ENCODE measurements around the gene RASA3.

DNA sequence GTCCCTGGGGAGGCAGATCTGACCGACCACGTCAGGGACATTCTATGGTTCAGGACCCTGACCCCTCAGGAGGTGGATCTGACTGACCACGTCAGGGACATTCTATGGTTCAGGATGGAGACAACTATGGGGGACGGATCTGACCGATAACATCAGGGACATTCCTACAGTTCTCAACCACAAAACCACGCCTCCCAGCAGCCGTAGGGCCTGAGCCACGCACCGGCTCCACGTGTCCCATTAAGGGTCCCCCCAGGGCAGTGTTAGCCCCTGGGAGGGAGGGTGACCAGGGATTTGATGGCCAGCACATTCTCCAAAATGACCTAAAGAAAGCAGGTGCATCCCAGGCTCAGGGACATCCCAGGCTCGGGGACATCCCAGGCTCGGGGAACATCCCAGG lies 109.5 kb downstream of the RASA3 start:
- no peak for TF ChIP-seq POLR2A (IDR thresholded peaks at IDR 0.05)
- TF ChIP-seq, protein P1, sequence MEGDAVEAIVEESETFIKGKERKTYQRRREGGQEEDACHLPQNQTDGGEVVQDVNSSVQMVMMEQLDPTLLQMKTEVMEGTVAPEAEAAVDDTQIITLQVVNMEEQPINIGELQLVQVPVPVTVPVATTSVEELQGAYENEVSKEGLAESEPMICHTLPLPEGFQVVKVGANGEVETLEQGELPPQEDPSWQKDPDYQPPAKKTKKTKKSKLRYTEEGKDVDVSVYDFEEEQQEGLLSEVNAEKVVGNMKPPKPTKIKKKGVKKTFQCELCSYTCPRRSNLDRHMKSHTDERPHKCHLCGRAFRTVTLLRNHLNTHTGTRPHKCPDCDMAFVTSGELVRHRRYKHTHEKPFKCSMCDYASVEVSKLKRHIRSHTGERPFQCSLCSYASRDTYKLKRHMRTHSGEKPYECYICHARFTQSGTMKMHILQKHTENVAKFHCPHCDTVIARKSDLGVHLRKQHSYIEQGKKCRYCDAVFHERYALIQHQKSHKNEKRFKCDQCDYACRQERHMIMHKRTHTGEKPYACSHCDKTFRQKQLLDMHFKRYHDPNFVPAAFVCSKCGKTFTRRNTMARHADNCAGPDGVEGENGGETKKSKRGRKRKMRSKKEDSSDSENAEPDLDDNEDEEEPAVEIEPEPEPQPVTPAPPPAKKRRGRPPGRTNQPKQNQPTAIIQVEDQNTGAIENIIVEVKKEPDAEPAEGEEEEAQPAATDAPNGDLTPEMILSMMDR (IDR thresholded peaks at IDR 0.05): no peak

All from right lobe of liver (tissue), 4 donors.